Muscle layer of colon (tissue), 2 donors: ENCODE data around the gene SEC16A.

Source experiments
- H3K27ac ChIP-seq: one replicate; pipeline ENCODE4 v1.7.0; 2013; ENCODE audit warnings: low read depth, mild to moderate bottlenecking, low read length, moderate library complexity
- H3K27me3 ChIP-seq, 2 donors: one replicate each; pipeline ENCODE4 v1.7.0; 2013; ENCODE audit warnings: low read length in 2 of 2, mild to moderate bottlenecking in 2 of 2; ENCODE audit not compliant: insufficient read depth in 2 of 2, control insufficient read depth in 1 of 2
- H3K36me3 ChIP-seq: one replicate; pipeline ENCODE4 v1.7.0; 2013; ENCODE audit warnings: mild to moderate bottlenecking, low read length; ENCODE audit not compliant: insufficient read depth
- H3K4me1 ChIP-seq: one replicate; pipeline ENCODE4 v1.7.0; 2013; ENCODE audit warnings: mild to moderate bottlenecking, low read length; ENCODE audit not compliant: insufficient read depth
- H3K4me3 ChIP-seq, 2 donors: one replicate each; pipeline ENCODE4 v1.7.0; 2013; ENCODE audit warnings: low read length in 2 of 2, low read depth in 1 of 2, mild to moderate bottlenecking in 1 of 2, moderate library complexity in 1 of 2
- H3K9ac ChIP-seq: one replicate; pipeline ENCODE4 v1.7.0; 2013; ENCODE audit warnings: low read length
- H3K9me3 ChIP-seq: one replicate; pipeline ENCODE4 v1.7.0; 2013; ENCODE audit warnings: mild to moderate bottlenecking, low read length
- donor health status: abdominal sarcoma.
- donor health status: Adenocarcinoma of cecum.

Gene SEC16A

DNA sequence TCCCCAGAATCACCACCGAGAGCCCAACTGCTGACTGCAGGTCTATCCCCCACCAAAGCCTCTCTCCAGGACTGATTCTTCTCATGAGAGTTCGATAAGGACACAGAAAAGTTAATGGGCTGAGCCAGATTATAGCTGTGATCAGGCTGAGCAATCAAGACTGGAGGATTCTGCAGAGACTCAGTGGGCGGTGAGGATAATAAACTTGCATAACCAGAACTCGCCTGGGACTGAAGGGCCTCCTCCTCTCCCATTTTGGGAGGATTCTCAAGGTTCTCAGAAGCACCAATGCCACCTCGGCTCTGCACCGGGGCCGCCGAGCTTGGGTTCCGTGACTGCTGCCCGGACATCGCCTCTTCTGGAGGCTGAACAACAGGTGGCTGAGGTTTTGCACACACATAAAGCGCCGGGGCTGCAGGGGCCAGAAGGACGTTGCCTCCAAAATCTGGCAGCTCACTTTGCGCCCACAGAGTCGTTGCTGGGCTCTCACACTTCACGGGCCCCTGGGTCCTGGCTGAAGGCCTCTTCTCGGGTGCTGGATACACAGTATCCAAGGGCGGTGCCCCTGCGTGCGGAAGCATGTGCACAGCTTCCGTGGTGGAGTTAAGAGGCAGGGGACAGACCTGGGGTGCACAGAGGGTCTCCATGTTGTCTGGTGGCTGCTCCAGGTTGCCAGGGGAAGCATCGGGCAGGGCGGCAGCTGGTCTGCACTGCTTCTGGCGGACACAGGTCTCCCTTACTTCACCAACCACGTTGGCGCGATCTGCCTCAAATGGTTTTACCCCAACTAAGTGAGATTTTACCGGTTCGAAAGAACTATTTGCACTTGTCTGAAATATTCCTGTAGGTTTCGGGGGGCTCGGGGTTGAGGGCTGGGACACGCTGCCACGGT, 7.6 kb downstream of the SEC16A start:
- H3K27me3 ChIP-seq, result no peaks in the 10 kb centered on the region
- H3K4me3 ChIP-seq, result no peak overlapping the region
- H3K4me1 ChIP-seq, result no peaks in the 10 kb centered on the region
- H3K9ac ChIP-seq, result no peak overlapping the region
- H3K36me3 ChIP-seq, result peaks cover 73% of the 10 kb centered on the region
- no peaks in the 10 kb centered on the region for H3K9me3 ChIP-seq
- no peak overlapping the region for H3K27ac ChIP-seq

DNA sequence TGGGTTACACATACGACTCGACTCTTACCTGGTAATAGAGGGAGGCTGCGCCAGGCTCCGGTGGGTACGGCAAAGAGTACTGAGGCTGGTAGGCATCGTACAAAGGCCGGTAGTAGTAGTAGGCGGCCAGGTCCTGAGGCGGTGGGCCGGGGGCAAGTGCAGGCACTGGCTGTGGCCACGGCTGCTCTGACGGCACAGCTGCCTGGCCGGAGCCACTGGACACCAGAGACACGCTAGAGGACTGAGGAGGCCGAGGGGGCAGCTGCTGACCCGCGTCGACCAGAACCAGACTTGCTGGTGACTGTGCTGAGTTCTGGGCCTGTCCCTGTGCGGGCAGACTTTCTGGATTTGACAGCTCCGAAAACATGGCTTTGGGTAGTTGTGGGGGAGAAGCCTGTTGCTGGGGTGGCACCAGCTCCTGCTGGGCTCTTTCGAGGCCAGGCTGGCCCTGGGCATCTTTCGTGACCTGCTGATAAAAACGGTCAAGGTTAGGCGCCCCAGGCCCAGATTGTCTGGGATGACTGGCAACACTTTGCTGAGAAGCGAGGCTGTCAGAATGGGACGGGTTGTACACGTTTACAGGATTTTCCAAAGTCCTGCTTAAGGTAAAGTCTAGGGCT, 8.7 kb downstream of the SEC16A start:
- Histone ChIP-seq H3K27ac (no peak overlapping the region), H3K9me3 (no peaks in the 10 kb centered on the region), H3K36me3 (peaks cover 84% of the 10 kb centered on the region), H3K4me1 (no peaks in the 10 kb centered on the region), H3K27me3 (no peaks in the 10 kb centered on the region), H3K9ac (no peak overlapping the region), H3K4me3 (no peak overlapping the region)

DNA sequence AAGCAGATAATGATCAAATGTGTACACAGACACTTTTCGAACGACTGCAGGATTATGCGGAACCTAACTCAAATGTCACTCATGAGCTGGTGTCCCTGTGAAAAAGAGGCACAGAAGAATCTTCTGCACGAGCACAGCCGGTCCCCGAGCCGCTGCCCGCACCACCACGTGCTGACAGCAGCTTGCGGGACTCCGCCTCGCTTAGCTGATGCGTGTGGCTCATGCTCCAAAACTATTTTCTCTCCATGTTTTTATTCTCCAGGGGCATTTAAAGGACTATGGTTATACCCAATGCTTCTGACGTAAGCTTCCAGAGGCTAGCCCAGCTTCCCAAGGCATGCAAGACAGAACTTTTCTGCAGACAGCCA, 9.5 kb downstream of the SEC16A start:
- Histone ChIP-seq H3K27me3 (no peaks in the 10 kb centered on the region), H3K36me3 (peaks cover 88% of the 10 kb centered on the region), H3K4me3 (no peak overlapping the region), H3K4me1 (no peaks in the 10 kb centered on the region), H3K27ac (no peak overlapping the region), H3K9ac (no peak overlapping the region), H3K9me3 (no peaks in the 10 kb centered on the region)

DNA sequence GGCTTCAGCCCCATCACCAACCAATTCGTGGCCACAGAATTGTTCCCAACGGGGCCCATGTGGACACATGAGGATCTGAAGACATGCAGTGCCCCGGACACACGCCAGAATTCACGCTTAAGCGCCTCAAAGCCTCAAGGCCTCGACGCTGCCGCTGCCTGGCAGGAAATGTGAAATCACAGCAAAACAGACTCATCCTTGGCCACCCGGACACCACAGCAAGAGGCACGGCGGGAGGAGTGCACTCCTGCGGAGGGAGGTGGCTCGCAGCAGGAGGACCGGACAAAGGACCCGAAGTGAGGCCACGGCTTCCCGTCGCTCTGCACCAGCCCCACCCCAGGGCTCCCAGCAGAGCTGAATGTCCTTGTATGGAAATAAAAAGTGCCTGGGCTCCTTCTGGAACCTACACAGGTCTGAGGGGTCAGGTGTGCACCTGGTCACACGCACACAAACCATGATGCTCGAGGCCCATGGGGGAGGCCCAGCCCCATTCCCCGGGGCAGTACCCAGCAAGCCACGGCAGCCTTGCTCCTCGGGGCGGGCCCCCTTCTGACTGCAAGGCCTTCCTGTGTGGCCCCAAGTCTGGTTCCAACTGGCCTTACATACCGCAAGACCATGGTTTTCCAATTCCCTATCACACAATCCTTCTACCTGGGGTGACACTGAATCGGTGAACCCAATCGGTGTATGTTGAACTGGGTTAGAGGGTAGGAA, 10.0 kb downstream of the SEC16A start:
- Histone ChIP-seq H3K9ac (no peak overlapping the region), H3K27me3 (no peaks in the 10 kb centered on the region), H3K4me3 (no peak overlapping the region), H3K9me3 (no peaks in the 10 kb centered on the region), H3K4me1 (no peaks in the 10 kb centered on the region), H3K36me3 (peaks cover 91% of the 10 kb centered on the region), H3K27ac (no peak overlapping the region)

DNA sequence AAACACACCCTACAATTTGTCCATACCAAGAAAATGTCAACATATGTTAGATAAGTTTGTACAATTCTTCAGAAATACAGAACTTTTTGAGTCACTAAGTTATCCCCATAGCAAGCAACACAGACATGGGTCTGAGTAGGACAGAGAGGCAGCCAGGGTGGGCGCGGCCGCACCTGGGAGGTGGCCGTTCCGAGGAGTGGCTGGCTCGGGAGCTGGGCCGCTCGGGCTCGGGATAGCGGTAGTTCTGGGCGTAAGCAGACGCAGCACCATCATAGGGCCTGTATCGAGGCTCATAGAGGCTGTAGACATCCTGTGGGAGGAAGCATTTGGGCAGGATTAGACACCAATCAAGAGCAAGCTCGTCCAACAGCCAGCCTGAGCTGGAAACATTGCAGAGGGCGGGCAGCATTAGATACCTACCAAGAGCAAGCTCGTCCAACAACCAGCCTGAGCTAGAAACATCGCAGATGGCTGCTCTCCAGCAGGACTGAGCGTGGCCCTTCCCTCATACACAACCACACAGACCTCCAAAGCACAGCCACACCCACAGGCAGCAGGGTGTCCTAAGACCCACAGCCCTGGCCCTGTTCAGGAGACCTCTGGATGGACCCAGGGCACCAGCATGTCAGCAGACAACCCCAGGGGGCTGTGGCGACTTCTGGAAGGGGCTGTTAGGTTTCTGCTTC, 10.9 kb downstream of the SEC16A start:
- H3K27ac ChIP-seq, result no peak overlapping the region
- no peaks in the 10 kb centered on the region for H3K4me1 ChIP-seq
- H3K36me3 ChIP-seq, result peaks cover 92% of the 10 kb centered on the region
- no peak overlapping the region for H3K4me3 ChIP-seq
- H3K9me3 ChIP-seq, result no peaks in the 10 kb centered on the region
- H3K27me3 ChIP-seq, result no peaks in the 10 kb centered on the region
- H3K9ac ChIP-seq, result no peak overlapping the region

DNA sequence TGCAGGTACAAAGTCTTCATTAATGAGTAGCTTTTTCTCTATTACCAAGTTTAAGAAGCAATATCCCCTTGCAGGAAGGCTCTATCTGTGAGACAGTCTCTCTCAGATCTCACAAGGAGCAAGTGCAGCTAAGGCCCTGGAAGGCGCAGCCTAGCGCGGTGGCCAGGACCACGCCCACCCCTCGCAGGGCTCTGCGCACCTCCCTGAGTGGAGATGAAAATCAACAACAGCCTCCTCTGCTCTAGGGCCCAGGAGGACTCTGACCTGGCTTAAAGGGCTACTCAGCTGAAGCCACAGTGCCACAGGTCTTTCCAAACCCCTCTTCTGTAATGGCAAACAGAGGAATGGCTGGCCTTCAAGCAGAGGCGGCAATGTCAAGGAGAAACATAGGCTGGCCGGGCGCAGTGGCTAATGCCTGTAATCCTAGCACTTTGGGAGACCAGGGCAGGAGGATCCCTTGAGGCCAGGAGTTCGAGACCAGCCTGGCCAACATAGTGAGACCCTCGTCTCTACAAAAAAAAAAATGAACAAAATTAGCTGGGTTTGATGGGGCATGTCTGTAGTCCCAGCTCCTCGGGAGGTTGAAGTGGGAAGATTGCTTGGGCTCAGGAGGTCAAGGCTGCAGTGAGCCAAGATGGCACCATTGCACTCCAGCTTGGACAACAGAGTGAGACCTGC, 11.9 kb downstream of the SEC16A start:
- H3K4me3 ChIP-seq, result no peak overlapping the region
- peaks cover 92% of the 10 kb centered on the region for H3K36me3 ChIP-seq
- H3K9ac ChIP-seq, result no peak overlapping the region
- no peak overlapping the region for H3K27ac ChIP-seq
- H3K9me3 ChIP-seq, result no peaks in the 10 kb centered on the region
- no peaks in the 10 kb centered on the region for H3K27me3 ChIP-seq
- no peaks in the 10 kb centered on the region for H3K4me1 ChIP-seq

DNA sequence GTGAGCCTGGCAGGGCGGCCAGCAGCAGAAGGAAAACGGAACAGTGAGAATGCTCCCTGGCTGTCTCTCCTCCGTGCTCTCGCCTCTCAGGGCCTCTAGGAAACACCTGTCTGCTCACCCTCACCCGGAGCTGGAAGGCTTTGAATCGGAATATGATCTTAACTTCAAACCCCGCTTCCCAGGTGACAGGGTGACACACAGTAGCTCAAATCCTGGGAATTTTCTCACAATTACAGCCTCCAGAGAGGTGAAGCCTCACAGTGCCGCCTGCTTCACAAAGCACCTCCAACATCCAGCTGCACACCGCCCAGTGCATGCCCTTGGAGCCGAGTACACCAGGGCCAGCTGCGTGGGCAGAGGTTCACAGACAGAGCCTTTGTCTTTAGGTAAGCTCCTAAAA, 12.5 kb downstream of the SEC16A start:
- Histone ChIP-seq H3K36me3 (peaks cover 92% of the 10 kb centered on the region), H3K4me3 (no peak overlapping the region), H3K9me3 (no peaks in the 10 kb centered on the region), H3K27me3 (no peaks in the 10 kb centered on the region), H3K4me1 (no peaks in the 10 kb centered on the region), H3K27ac (no peak overlapping the region), H3K9ac (no peak overlapping the region)

DNA sequence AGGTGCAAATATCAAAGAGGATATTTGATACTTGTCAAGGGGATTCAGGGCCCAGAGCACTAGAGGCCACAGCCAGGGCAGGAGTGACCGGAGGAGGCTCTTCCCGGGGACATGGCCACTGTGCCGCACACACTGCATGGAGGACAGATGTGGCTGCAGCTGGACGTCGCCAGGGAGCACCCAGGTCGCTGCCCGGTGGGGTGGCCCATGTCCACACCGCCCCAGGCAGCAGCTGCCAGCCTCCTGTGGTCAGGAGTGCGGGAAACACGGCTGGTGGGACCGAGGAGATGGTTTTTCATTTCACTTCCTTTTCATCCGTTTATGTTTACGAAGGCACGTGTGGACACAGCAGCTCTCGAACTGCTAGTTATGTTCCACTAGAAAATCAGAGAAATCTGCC, 15.1 kb downstream of the SEC16A start:
- no peak overlapping the region for H3K27ac ChIP-seq

DNA sequence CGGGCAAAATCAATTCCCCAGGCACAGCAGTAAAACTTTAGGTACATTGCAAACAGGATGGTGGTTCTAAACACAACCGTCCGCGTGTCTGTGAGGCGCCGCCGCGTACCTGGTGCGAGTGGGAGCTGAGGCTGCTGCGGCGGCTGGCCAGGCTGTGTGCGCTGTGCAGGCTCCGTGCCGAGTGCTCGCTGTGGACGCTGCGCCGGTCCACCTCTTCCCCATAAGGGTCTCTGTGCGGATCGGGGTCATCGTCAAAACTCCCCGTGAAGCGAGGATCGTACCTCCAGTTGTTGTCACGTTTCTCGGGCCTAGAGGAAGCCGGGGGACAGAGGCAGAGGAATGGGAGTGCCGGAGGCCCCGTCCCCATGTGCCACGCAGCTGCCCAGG, 16.7 kb downstream of the SEC16A start:
- Histone ChIP-seq H3K27ac (no peak overlapping the region), H3K9ac (no peak overlapping the region), H3K4me3 (no peak overlapping the region), H3K27me3 (no peaks in the 10 kb centered on the region), H3K4me1 (no peaks in the 10 kb centered on the region), H3K9me3 (no peaks in the 10 kb centered on the region), H3K36me3 (peaks cover 86% of the 10 kb centered on the region)

More for the DNA sequence above, 15.1 kb downstream of the SEC16A start:
- no peaks in the 10 kb centered on the region for H3K4me1 ChIP-seq
- no peaks in the 10 kb centered on the region for H3K27me3 ChIP-seq
- no peak overlapping the region for H3K9ac ChIP-seq
- peaks cover 90% of the 10 kb centered on the region for H3K36me3 ChIP-seq
- H3K9me3 ChIP-seq, result no peaks in the 10 kb centered on the region
- no peak overlapping the region for H3K4me3 ChIP-seq

DNA sequence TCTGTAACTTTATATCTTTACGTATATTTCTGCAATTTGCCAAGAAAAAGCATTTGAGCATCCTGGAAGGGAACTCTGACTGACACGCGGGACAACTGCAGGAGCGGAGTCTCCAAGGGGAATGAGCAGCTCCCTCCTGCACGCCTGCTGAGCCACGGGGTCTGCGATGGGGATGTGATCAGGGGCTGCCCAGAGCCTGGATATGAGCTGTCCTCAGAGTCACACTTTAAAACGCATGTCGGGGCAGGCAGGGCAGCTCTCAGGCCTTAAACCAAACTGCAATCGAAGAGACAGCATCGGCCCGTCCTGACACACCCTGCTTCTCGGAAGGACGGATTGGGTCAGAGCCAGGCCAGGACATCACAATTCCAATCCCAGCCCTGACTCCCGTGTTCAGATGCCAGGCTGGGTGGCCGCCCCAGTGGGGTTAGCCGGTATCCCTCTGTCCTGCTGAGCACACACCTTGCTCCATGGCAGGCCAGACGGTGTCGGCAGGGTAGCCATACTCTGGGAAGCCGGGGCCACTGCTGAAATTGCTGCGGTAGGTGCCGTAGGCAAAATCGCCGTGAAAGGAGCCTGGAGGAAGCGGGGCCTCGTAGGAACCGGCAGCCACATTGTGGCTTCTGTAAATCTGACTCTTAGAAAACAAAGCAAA, 17.2 kb downstream of the SEC16A start:
- H3K4me3 ChIP-seq, result no peak overlapping the region
- no peak overlapping the region for H3K27ac ChIP-seq
- no peak overlapping the region for H3K9ac ChIP-seq
- H3K4me1 ChIP-seq, result no peaks in the 10 kb centered on the region
- no peaks in the 10 kb centered on the region for H3K9me3 ChIP-seq
- peaks cover 86% of the 10 kb centered on the region for H3K36me3 ChIP-seq
- no peaks in the 10 kb centered on the region for H3K27me3 ChIP-seq
